SK-N-SH (cell line): ENCODE measurements around the gene MRPL24. TPM values are rescaled to one million over a fixed set of nuclear protein-coding genes. Genes with fewer than 3 reads are reported as not detected.

Experiments
- CTCF ChIA-PET: fragments of 300-600, 350-600 bp; formaldehyde crosslinking; extraction: SDS; loops from one replicate; lab custom pipeline; 2021; lab: Yijun Ruan, JAX
- POLR2A ChIA-PET: fragments of 350-600 bp; sonication (Branson Sonifier 250); formaldehyde crosslinking; extraction: SDS; loops from one replicate; lab custom pipeline; 2020; ENCODE audit warnings: antibody characterized with exemption, inconsistent platforms; lab: Yijun Ruan, JAX
- DNase-seq: peaks from one replicate; pipeline ENCODE4 v3.0.0; 2012
- H2AFZ ChIP-seq: fragments of 200-600 bp; sonication (generic); 2 replicates; pipeline ENCODE4 v1.8.1; 2016; ENCODE audit warnings: antibody characterized with exemption, mild to moderate bottlenecking, low read depth
- H3F3A ChIP-seq: fragments of 200-600 bp; sonication (generic); replicated peaks from 2 replicates; pipeline ENCODE3; 2016; ENCODE audit warnings: antibody characterized with exemption, mild to moderate bottlenecking; ENCODE audit not compliant: insufficient read depth
- H3K27ac ChIP-seq, 2 experiments: fragments of 200-500 bp in 1 of 2; fragments of 200-600 bp in 1 of 2; sonication (Bioruptor generic) in 1 of 2; sonication (generic), shearing (Covaris generic) in 1 of 2; 2 replicates each; pipeline versions ENCODE4 v1.5.1 to v1.6.1; 2014 to 2016; ENCODE audit warnings: low read depth in 2 of 2, inconsistent platforms in 1 of 2, low read length in 1 of 2, mild to moderate bottlenecking in 1 of 2, mixed read lengths in 1 of 2
- H3K27me3 ChIP-seq: fragments of 200-600 bp; sonication (generic), shearing (Covaris generic); 2 replicates; pipeline ENCODE4 v1.6.1; 2016; ENCODE audit warnings: mixed run types; ENCODE audit not compliant: insufficient read depth
- H3K36me3 ChIP-seq, 2 experiments: fragments of 200-500 bp in 1 of 2; fragments of 200-600 bp in 1 of 2; sonication (Bioruptor generic) in 1 of 2; sonication (generic) in 1 of 2; replicated peaks in 1 of 2; 2 replicates each; pipeline versions ENCODE3 to v1.5.1; 2014 to 2016; ENCODE audit warnings: low read length in 1 of 2, mild to moderate bottlenecking in 1 of 2; ENCODE audit not compliant: insufficient read depth in 2 of 2, control insufficient read depth in 1 of 2
- H3K4me1 ChIP-seq, 2 experiments: fragments of 200-500 bp in 1 of 2; fragments of 200-600 bp in 1 of 2; sonication (Bioruptor generic) in 1 of 2; sonication (generic), shearing (Covaris generic) in 1 of 2; 2 replicates each; pipeline versions ENCODE4 v1.5.1 to v1.6.1; 2014 to 2016; ENCODE audit warnings: low read depth in 1 of 2, low read length in 1 of 2, mixed run types in 1 of 2; ENCODE audit not compliant: insufficient read depth in 2 of 2, control insufficient read depth in 1 of 2
- H3K4me2 ChIP-seq: fragments of 200-600 bp; sonication (generic), shearing (Covaris generic); 2 replicates; pipeline ENCODE4 v1.6.1; 2017; ENCODE audit warnings: mixed run types
- H3K4me3 ChIP-seq, 2 experiments: fragments of 200-500 bp in 1 of 2; fragments of 200-600 bp in 1 of 2; sonication (Bioruptor generic) in 1 of 2; sonication (generic), shearing (Covaris generic) in 1 of 2; 2 replicates each; pipeline versions ENCODE4 v1.5.1 to v1.8.1; 2014 to 2016; ENCODE audit warnings: low read depth in 2 of 2, inconsistent platforms in 1 of 2, low read length in 1 of 2, mild to moderate bottlenecking in 1 of 2, mixed read lengths in 1 of 2, moderate library complexity in 1 of 2
- H3K79me2 ChIP-seq: fragments of 200-600 bp; sonication (generic); 2 replicates; pipeline ENCODE4 v1.8.1; 2017; ENCODE audit warnings: mild to moderate bottlenecking; ENCODE audit not compliant: insufficient read depth
- H3K9ac ChIP-seq: fragments of 200-600 bp; sonication (generic); 2 replicates; pipeline ENCODE4 v1.6.1; 2017; ENCODE audit warnings: mixed run types
- H3K9me2 ChIP-seq: fragments of 200-600 bp; sonication (generic); 2 replicates; pipeline ENCODE4 v1.6.1; 2017; ENCODE audit warnings: mixed run types
- H3K9me3 ChIP-seq: fragments of 200-600 bp; sonication (generic); 2 replicates; pipeline ENCODE4 v1.6.1; 2017; ENCODE audit warnings: mixed run types, mild to moderate bottlenecking, moderate library complexity
- H4K20me1 ChIP-seq: fragments of 200-600 bp; sonication (generic); 2 replicates; pipeline ENCODE4 v1.6.1; 2017; ENCODE audit warnings: mild to moderate bottlenecking, mixed run types; ENCODE audit not compliant: insufficient read depth
- CHD2 ChIP-seq: fragments of 150-350 bp; IDR thresholded peaks from 2 replicates; pipeline ENCODE4 v1.6.1; 2018; ENCODE audit warnings: low read length; ENCODE audit not compliant: partially characterized antibody
- ELF1 ChIP-seq: IDR thresholded peaks from 2 replicates; pipeline ENCODE4 v1.4.0; 2012
- NFIC ChIP-seq: IDR thresholded peaks from 2 replicates; pipeline ENCODE4 v1.4.0; 2012; ENCODE audit warnings: borderline replicate concordance
- NRF1 ChIP-seq: IDR thresholded peaks from 2 replicates; pipeline ENCODE4 v1.6.1; 2012; ENCODE audit warnings: low read depth, mild to moderate bottlenecking, low read length
- POLR2AphosphoS5 ChIP-seq: IDR thresholded peaks from 2 replicates; pipeline ENCODE4 v1.6.1; 2012; ENCODE audit warnings: low read depth, low read length
- RCOR1 ChIP-seq: fragments of 150-350 bp; IDR thresholded peaks from 2 replicates; pipeline ENCODE4 v1.6.1; 2017; ENCODE audit warnings: antibody characterized with exemption, low read length
- RXRA ChIP-seq: IDR thresholded peaks from 2 replicates; pipeline ENCODE4 v1.4.0; 2012; ENCODE audit warnings: low read depth, mild to moderate bottlenecking, borderline replicate concordance
- SMC3 ChIP-seq: IDR thresholded peaks from 2 replicates; pipeline ENCODE4 v1.6.1; 2012; ENCODE audit warnings: low read depth, low read length, improper control_type of control experiment
- YY1 ChIP-seq: IDR thresholded peaks from 2 replicates; pipeline ENCODE4 v1.4.0; 2012; ENCODE audit warnings: low read depth, mild to moderate bottlenecking
- ZBTB33 ChIP-seq: IDR thresholded peaks from 2 replicates; pipeline ENCODE4 v1.4.0; 2012; ENCODE audit warnings: low read depth, borderline replicate concordance
- WGBS: methylation state at CpG from one replicate; pipeline ENCODE4 v1.1.6; 2017; ENCODE audit warnings: low lambda C conversion rate; 5-methylcytosine and 5-hydroxymethylcytosine counted together
- polyA plus RNA-seq, 3 experiments: library from polyadenylated mRNA; depleted of rRNA; stranded (reverse); fragments of >200 nt; gene quantifications; 2 replicates each; pipeline ENCODE4 v1.2.3, GENCODE V29; 2012
- TF ChIP-seq, protein P1 (sequence below): IDR thresholded peaks from 2 replicates; pipeline ENCODE4 v1.4.0; 2012; ENCODE audit warnings: low read depth
- TF ChIP-seq, protein P2 (sequence below): IDR thresholded peaks from 2 replicates; pipeline ENCODE4; 2012
- TF ChIP-seq, protein P3 (sequence below): fragments of 200-600 bp; sonication (generic); IDR thresholded peaks from 2 replicates; pipeline ENCODE4 v1.6.1; 2017; ENCODE audit warnings: antibody characterized with exemption, mild to moderate bottlenecking, moderate library complexity
- TF ChIP-seq, protein P4 (sequence below): fragments of 150-350 bp; IDR thresholded peaks from 2 replicates; pipeline ENCODE4 v1.6.1; 2016; ENCODE audit warnings: mild to moderate bottlenecking, low read depth, low read length
- TF ChIP-seq, protein P5 (sequence below): IDR thresholded peaks from 2 replicates; pipeline ENCODE4 v1.6.1; 2012; ENCODE audit warnings: mild to moderate bottlenecking, low read depth, low read length, moderate library complexity

Gene MRPL24
- polyA plus RNA-seq, 1 of the 3 experiments (the other 2 are of a cell fraction) = 149 TPM

GRCh38 chr1:156788136-156788535 is 47.2 kb upstream of the MRPL24 start:
- H3K4me3 ChIP-seq = no peak overlapping the region
- no peaks in the 10 kb centered on the region for H3F3A ChIP-seq
- no peak overlapping the region for H3K27ac ChIP-seq
- no peak for TF ChIP-seq RXRA
- no peak for TF ChIP-seq RCOR1
- no peak for TF ChIP-seq POLR2AphosphoS5
- no peak for TF ChIP-seq NRF1
- TF ChIP-seq, protein P1, sequence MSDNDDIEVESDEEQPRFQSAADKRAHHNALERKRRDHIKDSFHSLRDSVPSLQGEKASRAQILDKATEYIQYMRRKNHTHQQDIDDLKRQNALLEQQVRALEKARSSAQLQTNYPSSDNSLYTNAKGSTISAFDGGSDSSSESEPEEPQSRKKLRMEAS = no peak
- no peak for TF ChIP-seq ZBTB33
- TF ChIP-seq, protein P2, sequence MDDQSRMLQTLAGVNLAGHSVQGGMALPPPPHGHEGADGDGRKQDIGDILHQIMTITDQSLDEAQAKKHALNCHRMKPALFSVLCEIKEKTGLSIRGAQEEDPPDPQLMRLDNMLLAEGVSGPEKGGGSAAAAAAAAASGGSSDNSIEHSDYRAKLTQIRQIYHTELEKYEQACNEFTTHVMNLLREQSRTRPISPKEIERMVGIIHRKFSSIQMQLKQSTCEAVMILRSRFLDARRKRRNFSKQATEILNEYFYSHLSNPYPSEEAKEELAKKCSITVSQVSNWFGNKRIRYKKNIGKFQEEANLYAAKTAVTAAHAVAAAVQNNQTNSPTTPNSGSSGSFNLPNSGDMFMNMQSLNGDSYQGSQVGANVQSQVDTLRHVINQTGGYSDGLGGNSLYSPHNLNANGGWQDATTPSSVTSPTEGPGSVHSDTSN = no peak
- TF ChIP-seq, protein P3, sequence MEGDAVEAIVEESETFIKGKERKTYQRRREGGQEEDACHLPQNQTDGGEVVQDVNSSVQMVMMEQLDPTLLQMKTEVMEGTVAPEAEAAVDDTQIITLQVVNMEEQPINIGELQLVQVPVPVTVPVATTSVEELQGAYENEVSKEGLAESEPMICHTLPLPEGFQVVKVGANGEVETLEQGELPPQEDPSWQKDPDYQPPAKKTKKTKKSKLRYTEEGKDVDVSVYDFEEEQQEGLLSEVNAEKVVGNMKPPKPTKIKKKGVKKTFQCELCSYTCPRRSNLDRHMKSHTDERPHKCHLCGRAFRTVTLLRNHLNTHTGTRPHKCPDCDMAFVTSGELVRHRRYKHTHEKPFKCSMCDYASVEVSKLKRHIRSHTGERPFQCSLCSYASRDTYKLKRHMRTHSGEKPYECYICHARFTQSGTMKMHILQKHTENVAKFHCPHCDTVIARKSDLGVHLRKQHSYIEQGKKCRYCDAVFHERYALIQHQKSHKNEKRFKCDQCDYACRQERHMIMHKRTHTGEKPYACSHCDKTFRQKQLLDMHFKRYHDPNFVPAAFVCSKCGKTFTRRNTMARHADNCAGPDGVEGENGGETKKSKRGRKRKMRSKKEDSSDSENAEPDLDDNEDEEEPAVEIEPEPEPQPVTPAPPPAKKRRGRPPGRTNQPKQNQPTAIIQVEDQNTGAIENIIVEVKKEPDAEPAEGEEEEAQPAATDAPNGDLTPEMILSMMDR = no peak
- TF ChIP-seq NFIC = no peak
- no peak for TF ChIP-seq ELF1
- no peak for TF ChIP-seq SMC3
- TF ChIP-seq, protein P4, sequence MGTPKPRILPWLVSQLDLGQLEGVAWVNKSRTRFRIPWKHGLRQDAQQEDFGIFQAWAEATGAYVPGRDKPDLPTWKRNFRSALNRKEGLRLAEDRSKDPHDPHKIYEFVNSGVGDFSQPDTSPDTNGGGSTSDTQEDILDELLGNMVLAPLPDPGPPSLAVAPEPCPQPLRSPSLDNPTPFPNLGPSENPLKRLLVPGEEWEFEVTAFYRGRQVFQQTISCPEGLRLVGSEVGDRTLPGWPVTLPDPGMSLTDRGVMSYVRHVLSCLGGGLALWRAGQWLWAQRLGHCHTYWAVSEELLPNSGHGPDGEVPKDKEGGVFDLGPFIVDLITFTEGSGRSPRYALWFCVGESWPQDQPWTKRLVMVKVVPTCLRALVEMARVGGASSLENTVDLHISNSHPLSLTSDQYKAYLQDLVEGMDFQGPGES = no peak
- no peak for TF ChIP-seq CHD2
- no peak for TF ChIP-seq YY1
- TF ChIP-seq, protein P5, sequence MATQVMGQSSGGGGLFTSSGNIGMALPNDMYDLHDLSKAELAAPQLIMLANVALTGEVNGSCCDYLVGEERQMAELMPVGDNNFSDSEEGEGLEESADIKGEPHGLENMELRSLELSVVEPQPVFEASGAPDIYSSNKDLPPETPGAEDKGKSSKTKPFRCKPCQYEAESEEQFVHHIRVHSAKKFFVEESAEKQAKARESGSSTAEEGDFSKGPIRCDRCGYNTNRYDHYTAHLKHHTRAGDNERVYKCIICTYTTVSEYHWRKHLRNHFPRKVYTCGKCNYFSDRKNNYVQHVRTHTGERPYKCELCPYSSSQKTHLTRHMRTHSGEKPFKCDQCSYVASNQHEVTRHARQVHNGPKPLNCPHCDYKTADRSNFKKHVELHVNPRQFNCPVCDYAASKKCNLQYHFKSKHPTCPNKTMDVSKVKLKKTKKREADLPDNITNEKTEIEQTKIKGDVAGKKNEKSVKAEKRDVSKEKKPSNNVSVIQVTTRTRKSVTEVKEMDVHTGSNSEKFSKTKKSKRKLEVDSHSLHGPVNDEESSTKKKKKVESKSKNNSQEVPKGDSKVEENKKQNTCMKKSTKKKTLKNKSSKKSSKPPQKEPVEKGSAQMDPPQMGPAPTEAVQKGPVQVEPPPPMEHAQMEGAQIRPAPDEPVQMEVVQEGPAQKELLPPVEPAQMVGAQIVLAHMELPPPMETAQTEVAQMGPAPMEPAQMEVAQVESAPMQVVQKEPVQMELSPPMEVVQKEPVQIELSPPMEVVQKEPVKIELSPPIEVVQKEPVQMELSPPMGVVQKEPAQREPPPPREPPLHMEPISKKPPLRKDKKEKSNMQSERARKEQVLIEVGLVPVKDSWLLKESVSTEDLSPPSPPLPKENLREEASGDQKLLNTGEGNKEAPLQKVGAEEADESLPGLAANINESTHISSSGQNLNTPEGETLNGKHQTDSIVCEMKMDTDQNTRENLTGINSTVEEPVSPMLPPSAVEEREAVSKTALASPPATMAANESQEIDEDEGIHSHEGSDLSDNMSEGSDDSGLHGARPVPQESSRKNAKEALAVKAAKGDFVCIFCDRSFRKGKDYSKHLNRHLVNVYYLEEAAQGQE = no peak
- TF ChIP-seq, all 33 proteins: peak for 0
- Histone ChIP-seq H3K4me1 (no peaks in the 10 kb centered on the region), H2AFZ (no peak overlapping the region), H3K79me2 (peaks cover 51% of the 10 kb centered on the region), H3K9ac (no peak overlapping the region), H4K20me1 (peaks cover 12% of the 10 kb centered on the region), H3K27me3 (no peaks in the 10 kb centered on the region), H3K9me2 (no peaks in the 10 kb centered on the region), H3K4me2 (no peak overlapping the region), H3K36me3 (peaks cover 44 to 47% of the 10 kb centered on the region in 2 experiments), H3K9me3 (no peaks in the 10 kb centered on the region)
- WGBS = 95% methylated on average over 2 of the region's 2 CpGs
- DNase-seq = no peak
- ChIA-PET CTCF (interaction anchor here (1.3 to 3.4 kb wide), 9 partner anchors 10 to 163 kb away, joined by 3 to 15 read pairs (median 7); partner anchors contain the start of genes ISG20L2, METTL25B and NTRK1), POLR2A (no interaction called here)
